GM19455 (cell line): ENCODE data around the gene GPATCH3.
"Not testable (repeated sequence)": the region's sequence is repeated elsewhere in the genome, so short reads cannot be mapped to it uniquely, and the experiment has no call there.

ENCODE experiments used
- ATAC-seq: cut with Tn5 transposase; IDR thresholded peaks from one replicate; pipeline ENCODE4 v1.9.1; 2021; ENCODE audit not compliant: unreplicated experiment

GPATCH3 gene

DNA sequence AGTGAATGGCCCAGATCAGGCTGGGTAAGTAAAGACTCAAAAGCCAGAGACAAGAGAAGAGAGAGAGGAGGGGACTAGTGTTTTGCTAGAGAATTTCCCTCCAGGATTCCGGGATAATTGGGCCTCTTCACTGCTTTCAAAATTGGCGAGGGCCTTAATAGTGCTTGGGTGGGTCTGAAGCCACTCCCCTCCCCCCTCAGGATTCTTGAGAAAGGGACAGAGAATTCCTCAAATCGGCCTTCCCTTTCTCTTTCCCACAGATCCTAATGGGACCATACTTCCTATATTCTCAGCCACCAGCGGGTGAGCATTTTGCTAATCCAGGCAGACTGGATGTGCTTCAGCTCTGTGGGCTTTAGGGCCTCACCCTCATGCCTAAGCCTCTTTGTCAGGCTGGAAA, 25.4 kb downstream of the GPATCH3 start:
- ATAC-seq: no peak

- ATAC-seq: not testable (repeated sequence)
Measured at GRCh38 chr1:26873097-26873496, 27.2 kb downstream of the GPATCH3 start.

GRCh38 chr1:26864610-26865480, 35.4 kb downstream of the GPATCH3 start:
- peak; percentile 89 for ATAC-seq

GRCh38 chr1:26863685-26864077, 36.6 kb downstream of the GPATCH3 start:
- no peak for ATAC-seq

DNA sequence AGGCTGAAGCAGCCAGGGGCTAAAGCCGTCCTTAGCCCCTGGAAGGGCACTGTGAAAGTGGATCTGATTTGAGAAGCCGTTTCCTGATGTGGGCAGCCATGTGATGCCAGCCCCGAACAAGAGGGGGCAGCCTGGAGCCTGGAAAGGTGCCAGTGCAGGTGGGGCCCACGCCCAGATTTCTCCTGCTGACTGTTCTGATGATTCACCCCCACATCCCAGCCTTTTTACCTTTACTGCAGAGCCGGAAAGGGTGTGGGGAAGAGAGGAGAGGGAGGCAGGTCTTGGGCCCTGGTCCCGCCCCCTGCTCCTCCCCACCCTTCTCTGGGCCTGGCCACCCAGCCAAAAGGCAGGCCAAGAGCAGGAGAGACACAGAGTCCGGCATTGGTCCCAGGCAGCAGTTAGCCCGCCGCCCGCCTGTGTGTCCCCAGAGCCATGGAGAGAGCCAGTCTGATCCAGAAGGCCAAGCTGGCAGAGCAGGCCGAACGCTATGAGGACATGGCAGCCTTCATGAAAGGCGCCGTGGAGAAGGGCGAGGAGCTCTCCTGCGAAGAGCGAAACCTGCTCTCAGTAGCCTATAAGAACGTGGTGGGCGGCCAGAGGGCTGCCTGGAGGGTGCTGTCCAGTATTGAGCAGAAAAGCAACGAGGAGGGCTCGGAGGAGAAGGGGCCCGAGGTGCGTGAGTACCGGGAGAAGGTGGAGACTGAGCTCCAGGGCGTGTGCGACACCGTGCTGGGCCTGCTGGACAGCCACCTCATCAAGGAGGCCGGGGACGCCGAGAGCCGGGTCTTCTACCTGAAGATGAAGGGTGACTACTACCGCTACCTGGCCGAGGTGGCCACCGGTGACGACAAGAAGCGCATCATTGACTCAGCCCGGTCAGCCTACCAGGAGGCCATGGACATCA, 37.2 kb downstream of the GPATCH3 start, which contains the start of gene SFN:
Gene SFN, plus strand, starts transcription at position 369 of the 904 bp plus-strand sequence. Its CDS starts 64 bp downstream, at position 433.
- no peak for ATAC-seq

GRCh38 chr1:26861889-26862378, 38.3 kb downstream of the GPATCH3 start:
- ATAC-seq: no peak

GRCh38 chr1:26861286-26861701, 39.0 kb downstream of the GPATCH3 start:
- no peak for ATAC-seq

DNA sequence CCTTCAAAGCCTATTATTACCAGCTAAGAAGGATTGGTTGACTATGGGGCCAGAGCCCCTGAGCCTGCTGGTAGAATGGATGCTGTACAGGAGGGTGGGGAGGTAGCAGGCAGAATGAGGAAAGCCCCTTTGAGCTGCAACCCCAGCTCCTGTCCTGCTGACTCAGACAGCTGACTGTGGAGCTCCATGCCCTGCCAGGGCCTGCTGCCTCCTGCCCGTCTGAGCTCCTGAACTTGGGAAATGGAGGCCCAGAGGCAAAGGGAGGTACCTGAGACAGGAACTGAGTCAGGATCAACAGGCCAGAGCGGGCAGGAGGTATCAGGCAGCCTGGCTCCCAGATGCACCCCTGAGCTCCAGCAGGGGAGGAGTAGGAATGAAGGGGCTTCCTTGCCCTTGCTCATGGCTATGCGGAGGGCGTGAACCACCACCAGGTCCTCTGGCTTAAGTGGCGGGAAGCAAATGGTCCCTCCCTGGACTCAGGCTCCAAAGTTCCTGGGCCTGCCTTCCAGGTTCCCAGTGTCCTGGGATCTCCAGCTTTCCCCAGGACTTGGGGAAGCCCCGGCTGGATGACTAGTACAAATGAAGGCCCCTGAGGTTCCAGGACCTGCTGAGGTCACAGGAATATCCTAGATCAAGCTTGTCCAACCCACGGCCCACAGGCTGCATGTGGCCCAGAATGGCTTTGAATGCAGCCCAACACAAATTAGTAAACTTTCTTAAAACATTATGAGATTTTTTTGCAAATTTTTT, 41.2 kb downstream of the GPATCH3 start:
- ATAC-seq: no peak

- no peak for ATAC-seq
Measured at GRCh38 chr1:26858160-26858559, 42.1 kb downstream of the GPATCH3 start.

- no peak for ATAC-seq
Measured at GRCh38 chr1:26857473-26858060, 42.7 kb downstream of the GPATCH3 start.

GRCh38 chr1:26856604-26857469, 43.4 kb downstream of the GPATCH3 start:
- ATAC-seq: no peak

GRCh38 chr1:26856181-26856580, 44.1 kb downstream of the GPATCH3 start:
- ATAC-seq: no peak

- ATAC-seq: no peak
Measured at GRCh38 chr1:26855636-26856035, 44.6 kb downstream of the GPATCH3 start.

- ATAC-seq: no peak
Measured at GRCh38 chr1:26854906-26855305, 45.4 kb downstream of the GPATCH3 start.

DNA sequence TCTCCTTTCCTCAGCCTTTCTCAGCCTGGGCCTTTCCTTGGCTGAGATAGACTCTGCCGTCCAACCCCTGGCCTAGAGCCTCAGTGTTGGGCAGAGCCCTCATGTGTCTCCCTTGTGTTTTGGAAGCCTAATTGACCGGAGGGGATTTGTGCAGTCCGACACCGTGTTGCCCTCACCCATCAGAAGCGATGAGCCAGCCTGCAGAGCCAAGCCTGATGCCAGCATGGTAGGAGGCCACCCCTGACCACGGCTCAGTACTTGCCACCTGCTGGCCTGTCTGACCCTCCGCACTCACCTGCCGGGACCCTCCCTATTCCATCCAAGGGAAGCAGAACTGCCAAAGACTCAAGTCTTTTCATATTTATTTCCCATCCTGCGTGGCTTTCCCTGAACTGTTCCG, 46.7 kb downstream of the GPATCH3 start:
- no peak for ATAC-seq

DNA sequence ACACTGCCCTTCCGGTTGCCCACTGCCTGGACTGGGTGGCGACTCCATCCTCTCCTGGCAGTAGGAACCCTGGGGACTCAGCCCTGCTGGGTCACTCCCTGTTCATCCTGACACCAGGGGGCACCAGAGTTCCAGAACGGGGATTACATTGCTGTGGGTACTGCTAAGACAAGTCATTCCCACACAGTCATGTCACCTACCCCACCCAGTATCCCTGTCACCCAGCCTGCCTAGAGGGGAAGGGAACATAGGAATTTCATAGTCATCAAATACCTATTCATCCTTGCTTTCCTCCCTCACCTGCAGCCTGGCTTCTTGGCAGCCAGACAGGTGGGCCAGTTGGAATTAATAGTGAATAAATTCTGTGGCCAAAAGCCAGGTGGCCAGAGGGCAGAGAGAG, 47.1 kb downstream of the GPATCH3 start:
- ATAC-seq: no peak

- ATAC-seq: no peak
Measured at GRCh38 chr1:26852701-26853100, 47.6 kb downstream of the GPATCH3 start.

DNA sequence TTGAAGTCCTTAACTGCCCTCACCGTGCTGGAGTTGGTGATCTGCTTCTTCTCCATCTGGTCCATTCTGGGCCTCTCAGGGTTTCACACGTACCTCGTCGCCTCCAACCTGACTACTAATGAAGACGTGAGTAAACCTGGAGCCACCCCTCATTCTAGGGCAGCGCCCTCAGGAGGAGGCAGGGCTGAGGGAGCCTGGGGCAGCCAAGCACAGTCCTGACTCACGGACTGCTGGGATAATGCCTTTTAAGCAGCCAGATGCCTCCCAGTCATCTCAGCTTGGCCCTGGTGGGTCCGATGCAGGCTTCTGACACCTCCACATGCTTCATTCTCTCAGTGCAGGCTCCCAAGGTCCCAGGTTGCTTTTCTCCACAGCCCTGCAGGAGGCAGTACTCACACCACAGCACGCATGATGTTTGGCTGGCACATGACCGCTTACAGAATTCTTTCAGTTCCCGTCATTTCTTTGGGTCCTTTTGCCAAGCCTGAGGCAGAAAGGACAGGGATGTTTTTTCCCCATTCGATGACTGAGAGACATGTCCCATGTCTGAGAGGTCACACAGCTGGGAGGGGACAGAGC, 49.1 kb downstream of the GPATCH3 start:
- ATAC-seq: no peak
